Measurements from ENCODE around the gene NEUROG1. TPM values are rescaled to one million over a fixed set of nuclear protein-coding genes. Genes with fewer than 3 reads are reported as not detected.

NEUROG1 gene
- total RNA-seq, 2 experiments from 2014 or later, result not detected

- Mint-ChIP-seq H3K4me3 (no peak overlapping the region), H3K4me1 (no peaks in the 10 kb centered on the region), H3K9me3 (ENCODE audit: low read depth) (no peaks in the 10 kb centered on the region), H3K27ac (no peak overlapping the region), H3K27me3 (peaks cover 12% of the 10 kb centered on the region), H3K36me3 (ENCODE audit: low read depth) (no peaks in the 10 kb centered on the region)
- intact Hi-C loops (cut with DNase I, micrococcal nuclease), result no loop called here
- ChIA-PET POLR2A (no interaction called here), CTCF (interaction anchor here (0.7 to 2.5 kb wide), 4 partner anchors 9 to 110 kb away, joined by 3 to 15 read pairs (median 6); no protein-coding TSS in a partner anchor)
- no peak for DNase-seq
- ATAC-seq, result no peak
Observed at GRCh38 chr5:135571066-135571609, 35.4 kb upstream of the NEUROG1 start.

GRCh38 chr5:135570453-135570764 is 34.6 kb upstream of the NEUROG1 start:
- ChIA-PET CTCF (interaction anchor here (1.5 to 2.5 kb wide), 4 partner anchors 9 to 112 kb away, joined by 4 to 15 read pairs (median 7); no protein-coding TSS in a partner anchor), POLR2A (no interaction called here)
- Mint-ChIP-seq H3K4me1 (no peaks in the 10 kb centered on the region), H3K9me3 (ENCODE audit: low read depth) (no peaks in the 10 kb centered on the region), H3K4me3 (no peak overlapping the region), H3K36me3 (ENCODE audit: low read depth) (no peaks in the 10 kb centered on the region), H3K27me3 (peaks cover 9% of the 10 kb centered on the region), H3K27ac (no peak overlapping the region)
- ATAC-seq, result no peak
- intact Hi-C loops (cut with DNase I, micrococcal nuclease), result no loop called here
- DNase-seq, result no peak

- ATAC-seq (no peak), DNase-seq (peak; percentile 29)
- Mint-ChIP-seq H3K27ac (no peak overlapping the region), H3K4me1 (no peaks in the 10 kb centered on the region), H3K27me3 (peaks cover 12% of the 10 kb centered on the region), H3K36me3 (ENCODE audit: low read depth) (no peaks in the 10 kb centered on the region), H3K4me3 (no peak overlapping the region), H3K9me3 (ENCODE audit: low read depth) (no peaks in the 10 kb centered on the region)
- ChIA-PET CTCF (interaction anchor here (0.7 to 2.5 kb wide), 6 partner anchors 8 to 112 kb away, joined by 3 to 15 read pairs (median 6); no protein-coding TSS in a partner anchor), POLR2A (interaction anchor here (0.6 kb wide), 1 partner anchor 39 kb away, joined by 3 read pairs; no protein-coding TSS in a partner anchor)
- intact Hi-C loops (cut with DNase I, micrococcal nuclease), result loop anchor here in 1 of 2 experiments (5.0 kb wide), 1 partner anchor 103 kb away; no protein-coding TSS in a partner anchor
Observed at GRCh38 chr5:135569755-135570452, 34.1 kb upstream of the NEUROG1 start.

- Mint-ChIP-seq H3K27me3 (peaks cover 12% of the 10 kb centered on the region), H3K9me3 (ENCODE audit: low read depth) (no peaks in the 10 kb centered on the region), H3K4me1 (no peaks in the 10 kb centered on the region), H3K27ac (no peak overlapping the region), H3K36me3 (ENCODE audit: low read depth) (no peaks in the 10 kb centered on the region), H3K4me3 (no peak overlapping the region)
- DNase-seq (no peak), ATAC-seq (no peak)
- POLR2A ChIA-PET, result interaction anchor here (0.6 kb wide), 1 partner anchor 39 kb away, joined by 3 read pairs; no protein-coding TSS in a partner anchor
- intact Hi-C loops (cut with DNase I, micrococcal nuclease), result loop anchor here in 1 of 2 experiments (5.0 kb wide), 1 partner anchor 102 kb away; no protein-coding TSS in a partner anchor
- CTCF ChIA-PET, result interaction anchor here (0.7 to 2.3 kb wide), 4 partner anchors 10 to 111 kb away, joined by 3 to 7 read pairs (median 5); no protein-coding TSS in a partner anchor
Observed at GRCh38 chr5:135568923-135569360, 33.2 kb upstream of the NEUROG1 start.

- POLR2A ChIA-PET, result no interaction called here
- no peak overlapping the region for H3K4me3 Mint-ChIP-seq
- ATAC-seq (no peak), DNase-seq (no peak)
- no peaks in the 10 kb centered on the region for H3K36me3 Mint-ChIP-seq (ENCODE audit: low read depth)
- no peaks in the 10 kb centered on the region for H3K9me3 Mint-ChIP-seq (ENCODE audit: low read depth)
- no peaks in the 10 kb centered on the region for H3K4me1 Mint-ChIP-seq
- no peak overlapping the region for H3K27ac Mint-ChIP-seq
- H3K27me3 Mint-ChIP-seq, result peaks cover 12% of the 10 kb centered on the region
- intact Hi-C loops (cut with DNase I, micrococcal nuclease), result loop anchor here in 1 of 2 experiments (5.0 kb wide), 1 partner anchor 101 kb away; no protein-coding TSS in a partner anchor
- CTCF ChIA-PET, result interaction anchor here (1.2 to 11.6 kb wide), 5 partner anchors 9 to 107 kb away, joined by 6 to 282 read pairs (median 8); no protein-coding TSS in a partner anchor
Observed at GRCh38 chr5:135568246-135568645, 32.5 kb upstream of the NEUROG1 start.

GRCh38 chr5:135567661-135568060 is 31.9 kb upstream of the NEUROG1 start:
- ChIA-PET CTCF (interaction anchor here (0.7 to 11.6 kb wide), 6 partner anchors 9 to 263 kb away, joined by 3 to 282 read pairs (median 12); no protein-coding TSS in a partner anchor), POLR2A (no interaction called here)
- H3K27ac Mint-ChIP-seq, result no peak overlapping the region
- no peaks in the 10 kb centered on the region for H3K9me3 Mint-ChIP-seq (ENCODE audit: low read depth)
- peaks cover 11% of the 10 kb centered on the region for H3K27me3 Mint-ChIP-seq
- no peaks in the 10 kb centered on the region for H3K4me1 Mint-ChIP-seq
- intact Hi-C loops (cut with DNase I, micrococcal nuclease), result loop anchor here in 1 of 2 experiments (5.0 kb wide), 1 partner anchor 100 kb away; no protein-coding TSS in a partner anchor
- no peaks in the 10 kb centered on the region for H3K36me3 Mint-ChIP-seq (ENCODE audit: low read depth)
- DNase-seq (no peak), ATAC-seq (no peak)
- no peak overlapping the region for H3K4me3 Mint-ChIP-seq

GRCh38 chr5:135566422-135567400 is 30.9 kb upstream of the NEUROG1 start:
- ChIA-PET POLR2A (no interaction called here), CTCF (interaction anchor here (0.6 to 11.6 kb wide), 35 partner anchors 8 to 813 kb away, joined by 3 to 282 read pairs (median 4); partner anchors contain the start of genes CXCL14 and SLC25A48)
- intact Hi-C loops (cut with DNase I, micrococcal nuclease), result loop anchor here (1.0 to 5.0 kb wide), 3 partner anchors 99 to 104 kb away; no protein-coding TSS in a partner anchor
- Mint-ChIP-seq H3K4me1 (no peaks in the 10 kb centered on the region), H3K27me3 (peaks cover 5% of the 10 kb centered on the region), H3K9me3 (ENCODE audit: low read depth) (no peaks in the 10 kb centered on the region), H3K4me3 (no peak overlapping the region), H3K27ac (no peak overlapping the region), H3K36me3 (ENCODE audit: low read depth) (no peaks in the 10 kb centered on the region)
- DNase-seq, result no peak
- ATAC-seq, result no peak

GRCh38 chr5:135565725-135566421 is 30.1 kb upstream of the NEUROG1 start:
- ChIA-PET POLR2A (no interaction called here), CTCF (interaction anchor here (0.5 to 11.6 kb wide), 37 partner anchors 9 to 319 kb away, joined by 3 to 282 read pairs (median 4); partner anchors contain the start of genes CXCL14 and SLC25A48)
- peaks cover 5% of the 10 kb centered on the region for H3K27me3 Mint-ChIP-seq
- no peaks in the 10 kb centered on the region for H3K36me3 Mint-ChIP-seq (ENCODE audit: low read depth)
- no peak overlapping the region for H3K27ac Mint-ChIP-seq
- intact Hi-C loops (cut with DNase I, micrococcal nuclease), result loop anchor here (1.0 to 5.0 kb wide), 3 partner anchors 99 to 104 kb away; no protein-coding TSS in a partner anchor
- H3K4me1 Mint-ChIP-seq, result peaks cover 2% of the 10 kb centered on the region
- no peak overlapping the region for H3K4me3 Mint-ChIP-seq
- ATAC-seq, result peak; percentile 72
- H3K9me3 Mint-ChIP-seq (ENCODE audit: low read depth), result no peaks in the 10 kb centered on the region
- peak; percentile 85 for DNase-seq

GRCh38 chr5:135565266-135565665 is 29.5 kb upstream of the NEUROG1 start:
- ChIA-PET CTCF (interaction anchor here (0.5 to 11.6 kb wide), 22 partner anchors 9 to 269 kb away, joined by 3 to 282 read pairs (median 4); partner anchors contain the start of genes CXCL14 and SLC25A48), POLR2A (no interaction called here)
- DNase-seq (no peak), ATAC-seq (no peak)
- peaks cover 5% of the 10 kb centered on the region for H3K27me3 Mint-ChIP-seq
- H3K4me1 Mint-ChIP-seq, result peaks cover 5% of the 10 kb centered on the region
- H3K4me3 Mint-ChIP-seq, result no peak overlapping the region
- H3K36me3 Mint-ChIP-seq (ENCODE audit: low read depth), result no peaks in the 10 kb centered on the region
- no peak overlapping the region for H3K27ac Mint-ChIP-seq
- no peaks in the 10 kb centered on the region for H3K9me3 Mint-ChIP-seq (ENCODE audit: low read depth)
- intact Hi-C loops (cut with DNase I, micrococcal nuclease), result loop anchor here in 1 of 2 experiments (5.0 kb wide), 1 partner anchor 98 kb away; no protein-coding TSS in a partner anchor

- Mint-ChIP-seq H3K27ac (no peak overlapping the region), H3K27me3 (peaks cover 12% of the 10 kb centered on the region)
- CTCF ChIA-PET, result interaction anchor here (0.5 to 11.6 kb wide), 7 partner anchors 8 to 1932 kb away, joined by 3 to 282 read pairs (median 6); no protein-coding TSS in a partner anchor
Observed at GRCh38 chr5:135564331-135564730, 28.6 kb upstream of the NEUROG1 start.

More at GRCh38 chr5:135564331-135564730, 28.6 kb upstream of the NEUROG1 start:
- no peak for DNase-seq
- Mint-ChIP-seq H3K4me3 (no peak overlapping the region), H3K4me1 (peaks cover 7% of the 10 kb centered on the region), H3K9me3 (ENCODE audit: low read depth) (no peaks in the 10 kb centered on the region), H3K36me3 (ENCODE audit: low read depth) (no peaks in the 10 kb centered on the region)
- POLR2A ChIA-PET, result no interaction called here
- intact Hi-C loops (cut with DNase I, micrococcal nuclease), result no loop called here
- no peak for ATAC-seq
